Neural progenitor cell (in vitro differentiated cells): ENCODE data around the gene PDZK1. TPM values are rescaled to one million over a fixed set of nuclear protein-coding genes. Genes with fewer than 3 reads are reported as not detected.
"Not testable (repeated sequence)": the region's sequence is repeated elsewhere in the genome, so short reads cannot be mapped to it uniquely, and the experiment has no call there.

ENCODE experiments used
- DNase-seq: peaks from one replicate; pipeline ENCODE4 v3.0.0-alpha.2; 2016; ENCODE audit warnings: low spot score
- H2AFZ ChIP-seq: fragments of 200-600 bp; sonication (generic); replicated peaks from 2 replicates; pipeline ENCODE4 v1.6.1; 2016; ENCODE audit warnings: antibody characterized with exemption
- H3F3A ChIP-seq: fragments of 200-600 bp; sonication (generic); 2 replicates; pipeline ENCODE4 v1.6.1; 2016; ENCODE audit warnings: antibody characterized with exemption, low read depth
- H3K27ac ChIP-seq: fragments of 200-600 bp; sonication (generic); 2 replicates; pipeline ENCODE4 v1.5.1; 2016; ENCODE audit warnings: mild to moderate bottlenecking
- H3K27me3 ChIP-seq: fragments of 200-600 bp; sonication (generic); 2 replicates; pipeline ENCODE4 v1.6.1; 2016; ENCODE audit warnings: mild to moderate bottlenecking, moderate library complexity
- H3K36me3 ChIP-seq: fragments of 200-600 bp; sonication (generic); 2 replicates; pipeline ENCODE4 v1.5.1; 2016
- H3K4me1 ChIP-seq: fragments of 200-600 bp; sonication (generic); 2 replicates; pipeline ENCODE4 v1.6.1; 2016; ENCODE audit warnings: mixed run types
- H3K4me2 ChIP-seq: fragments of 200-600 bp; sonication (generic); 2 replicates; pipeline ENCODE4 v1.6.1; 2016
- H3K4me3 ChIP-seq: fragments of 200-600 bp; sonication (generic); 2 replicates; pipeline ENCODE4 v1.5.1; 2016
- H3K79me2 ChIP-seq: fragments of 200-600 bp; sonication (generic); 2 replicates; pipeline ENCODE4 v1.6.1; 2016; ENCODE audit warnings: low read depth
- H3K9ac ChIP-seq: fragments of 200-600 bp; sonication (generic); 2 replicates; pipeline ENCODE4 v1.6.1; 2016
- H3K9me3 ChIP-seq: fragments of 200-600 bp; sonication (generic); 2 replicates; pipeline ENCODE4 v1.5.1; 2016; ENCODE audit warnings: low read depth
- H4K20me1 ChIP-seq: fragments of 200-600 bp; sonication (generic); 2 replicates; pipeline ENCODE4 v1.6.1; 2016; ENCODE audit warnings: low read depth
- H3K27ac Mint-ChIP-seq: 3 replicates; pipeline ENCODE4 v1.8.0; 2021; ENCODE audit warnings: mixed read lengths
- H3K27me3 Mint-ChIP-seq: 2 replicates; pipeline ENCODE4 v1.8.0; 2022; ENCODE audit warnings: low read depth, mild to moderate bottlenecking, inconsistent platforms, moderate library complexity, mixed read lengths; ENCODE audit not compliant: insufficient read depth
- H3K36me3 Mint-ChIP-seq: 3 replicates; pipeline ENCODE4 v1.8.0; 2021; ENCODE audit warnings: mixed read lengths
- H3K4me1 Mint-ChIP-seq: 3 replicates; pipeline ENCODE4 v1.8.0; 2021; ENCODE audit warnings: mixed read lengths
- H3K4me3 Mint-ChIP-seq: 3 replicates; pipeline ENCODE4 v1.8.0; 2021; ENCODE audit warnings: mild to moderate bottlenecking, moderate library complexity, mixed read lengths
- H3K9me3 Mint-ChIP-seq: 3 replicates; pipeline ENCODE4 v1.8.0; 2020; ENCODE audit warnings: mixed read lengths
- CTCF ChIP-seq: fragments of 200-600 bp; sonication (generic); IDR thresholded peaks from 2 replicates; pipeline ENCODE4 v1.5.1; 2017; ENCODE audit warnings: antibody characterized with exemption, mild to moderate bottlenecking
- EZH2 ChIP-seq: fragments of 200-600 bp; sonication (generic); IDR thresholded peaks from 2 replicates; pipeline ENCODE4 v1.6.1; 2017; ENCODE audit warnings: antibody characterized with exemption, mild to moderate bottlenecking, moderate library complexity
- EZH2phosphoT487 ChIP-seq: fragments of 200-600 bp; sonication (generic); IDR thresholded peaks from 2 replicates; pipeline ENCODE4 v1.6.1; 2017; ENCODE audit warnings: antibody characterized with exemption
- total RNA-seq: library from RNA; depleted of rRNA; stranded (reverse); fragments of >200 nt; gene quantifications from 2 replicates; pipeline ENCODE4 v1.2.3, GENCODE V29; 2015; ENCODE audit warnings: low replicate concordance

PDZK1 gene
- total RNA-seq, 1 donor from 2014 or later = 0.28 TPM

DNA sequence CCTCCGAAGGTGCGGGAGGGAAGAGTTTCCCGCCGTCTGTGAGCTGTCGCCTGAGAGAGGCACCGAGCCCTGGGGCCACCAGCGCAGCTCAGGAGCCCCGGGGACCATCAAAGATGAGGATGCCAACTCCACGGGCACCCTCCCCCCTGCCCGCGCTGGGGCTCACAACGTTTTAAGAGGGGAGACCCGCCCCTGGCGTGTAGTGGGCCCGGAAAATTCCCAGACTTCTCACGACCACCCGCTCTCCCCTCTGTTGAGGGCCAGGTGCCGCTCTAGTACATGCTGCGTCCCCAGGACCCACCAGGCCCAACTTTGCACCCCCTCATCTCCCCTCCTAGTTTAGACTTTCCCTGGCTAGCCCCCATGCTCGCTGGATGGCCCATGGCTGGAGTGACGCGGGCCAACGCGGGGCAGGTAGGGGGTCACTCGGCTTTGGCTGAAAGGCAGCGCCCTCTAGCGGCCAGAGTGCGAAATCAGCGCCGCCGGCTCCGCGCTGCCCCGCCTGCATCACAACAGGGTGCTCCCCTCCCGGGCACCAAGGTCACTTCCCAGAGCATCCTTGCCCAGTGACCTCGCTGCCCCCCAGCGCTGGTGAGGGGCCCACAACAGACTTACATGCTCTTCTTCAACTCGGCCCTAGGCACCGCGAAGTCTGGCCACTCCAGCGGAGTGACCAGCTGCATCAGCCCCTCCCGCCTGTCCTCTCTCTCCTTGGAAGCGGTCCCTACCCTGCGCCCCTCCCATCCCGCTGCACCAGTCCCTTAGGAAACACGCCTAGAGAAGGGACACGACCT lies 13.9 kb upstream of the PDZK1 start:
- H3K36me3 Mint-ChIP-seq = no peaks in the 10 kb centered on the region
- peaks cover 17% of the 10 kb centered on the region for H3K4me1 Mint-ChIP-seq
- Histone ChIP-seq H3K79me2 (no peaks in the 10 kb centered on the region), H3K4me3 (peak overlapping the region; percentile 39), H3K36me3 (no peaks in the 10 kb centered on the region), H3K27me3 (peaks cover 34% of the 10 kb centered on the region), H3K4me2 (peak overlapping the region; percentile 71), H3F3A (peaks cover 3% of the 10 kb centered on the region), H3K9ac (no peak overlapping the region), H3K9me3 (no peaks in the 10 kb centered on the region), H3K27ac (no peak overlapping the region), H3K4me1 (peaks cover 9% of the 10 kb centered on the region), H2AFZ (peak overlapping the region; percentile 97), H4K20me1 (no peaks in the 10 kb centered on the region)
- no peaks in the 10 kb centered on the region for H3K9me3 Mint-ChIP-seq
- TF ChIP-seq CTCF = peak; percentile 96
- TF ChIP-seq EZH2phosphoT487 = no peak
- H3K27me3 Mint-ChIP-seq = no peaks in the 10 kb centered on the region
- peak; percentile 87 for DNase-seq
- no peak overlapping the region for H3K27ac Mint-ChIP-seq
- H3K4me3 Mint-ChIP-seq = peak overlapping the region; percentile 72

DNA sequence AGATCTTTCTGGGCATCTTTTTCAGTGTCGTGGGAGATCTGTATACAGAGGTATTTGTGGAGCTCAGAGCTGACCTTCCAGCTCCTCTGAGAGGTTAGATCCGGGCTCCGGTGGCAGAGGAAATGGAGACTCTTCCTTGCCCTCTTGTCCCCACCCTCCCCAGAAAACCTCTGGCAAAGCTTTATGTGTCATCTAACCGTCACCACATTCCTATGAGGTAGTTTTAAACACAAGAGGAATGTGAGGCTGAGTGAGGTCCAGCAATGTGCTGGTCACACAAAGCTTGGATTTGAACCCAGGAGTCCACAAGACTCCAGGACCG lies 13.3 kb upstream of the PDZK1 start:
- H3K27ac Mint-ChIP-seq = no peak overlapping the region
- H2AFZ ChIP-seq = peak overlapping the region; percentile 97

DNA sequence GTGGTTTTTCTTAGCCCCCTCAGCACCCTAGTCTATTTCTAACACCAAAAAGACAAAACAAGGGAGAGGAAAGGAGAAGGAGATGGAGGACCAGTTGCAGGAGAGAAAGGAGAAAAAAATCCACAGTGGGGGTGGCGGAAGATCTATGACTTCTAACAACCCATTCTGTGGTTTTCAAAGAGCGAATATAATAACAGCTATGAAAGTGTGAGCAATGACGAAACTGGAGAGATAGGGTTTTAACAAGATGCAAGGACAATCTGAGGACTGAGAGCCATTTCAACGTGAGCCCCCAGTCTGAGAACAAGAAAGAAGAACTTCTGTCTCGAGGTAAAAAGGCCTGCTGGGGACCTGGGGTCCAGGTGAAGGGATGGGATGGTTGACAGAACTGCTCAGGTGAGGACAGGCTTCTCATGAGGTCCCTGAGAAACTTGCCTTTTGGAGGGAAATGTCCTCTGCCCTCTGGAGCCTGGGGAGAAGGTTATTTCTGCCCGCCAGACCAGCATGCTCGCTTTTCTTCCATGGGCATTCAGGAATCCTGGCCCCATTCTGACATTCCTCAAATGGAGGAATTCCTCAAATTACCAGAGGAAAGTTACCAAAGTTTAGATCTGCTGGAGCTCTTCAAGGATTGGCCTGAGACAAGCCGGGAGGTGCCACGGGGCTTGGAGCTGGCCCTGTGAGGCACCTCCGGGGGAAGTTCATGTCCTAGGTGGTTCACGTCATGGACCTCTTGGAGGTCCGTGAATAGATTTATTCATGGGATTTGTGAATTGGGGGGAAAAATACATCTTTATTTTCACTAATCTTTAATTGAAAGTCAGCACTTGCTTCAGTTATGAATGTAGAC lies 12.3 kb upstream of the PDZK1 start, which contains the start of gene CD160:
Gene CD160, plus strand, starts transcription at position 270 of the 850 bp plus-strand sequence. CDS start 8,829 bp downstream, outside the sequence.
- Histone ChIP-seq H3K4me3 (no peak within 1 kb of the TSS), H3K9ac (no peak within 1 kb of the TSS), H3K79me2 (no peaks in the 10 kb centered on the region), H3K27me3 (peaks cover 34% of the 10 kb centered on the region), H2AFZ (no peak within 1 kb of the TSS), H3K27ac (no peak within 1 kb of the TSS), H3K9me3 (no peaks in the 10 kb centered on the region), H4K20me1 (no peaks in the 10 kb centered on the region), H3K4me1 (peaks cover 14% of the 10 kb centered on the region), H3K4me2 (no peak within 1 kb of the TSS), H3K36me3 (no peaks in the 10 kb centered on the region), H3F3A (peaks cover 6% of the 10 kb centered on the region)
- Mint-ChIP-seq H3K27me3 (peaks cover 2% of the 10 kb centered on the region), H3K36me3 (no peaks in the 10 kb centered on the region), H3K4me3 (no peak within 1 kb of the TSS), H3K9me3 (no peaks in the 10 kb centered on the region), H3K27ac (no peak within 1 kb of the TSS), H3K4me1 (peaks cover 22% of the 10 kb centered on the region)
- no peak for DNase-seq
- TF ChIP-seq CTCF = no peak
- no peak for TF ChIP-seq EZH2
- TF ChIP-seq EZH2phosphoT487 = no peak

More for the DNA sequence above, 13.3 kb upstream of the PDZK1 start:
- Mint-ChIP-seq H3K4me1 (peaks cover 22% of the 10 kb centered on the region), H3K9me3 (no peaks in the 10 kb centered on the region), H3K4me3 (no peak overlapping the region), H3K27me3 (no peaks in the 10 kb centered on the region), H3K36me3 (no peaks in the 10 kb centered on the region)
- Histone ChIP-seq H3K9ac (no peak overlapping the region), H3K9me3 (no peaks in the 10 kb centered on the region), H3F3A (peaks cover 6% of the 10 kb centered on the region), H3K27ac (no peak overlapping the region), H3K4me3 (no peak overlapping the region), H4K20me1 (no peaks in the 10 kb centered on the region), H3K79me2 (no peaks in the 10 kb centered on the region), H3K4me1 (peaks cover 14% of the 10 kb centered on the region), H3K27me3 (peaks cover 34% of the 10 kb centered on the region), H3K4me2 (peak overlapping the region; percentile 71), H3K36me3 (no peaks in the 10 kb centered on the region)
- no peak for TF ChIP-seq EZH2phosphoT487
- DNase-seq = no peak

- not testable (repeated sequence) for H3K9me3 Mint-ChIP-seq, H3K27ac Mint-ChIP-seq, H3K36me3 ChIP-seq, DNase-seq, H3F3A ChIP-seq, H3K27me3 Mint-ChIP-seq, H3K4me3 ChIP-seq, H2AFZ ChIP-seq, H3K4me2 ChIP-seq, H3K9ac ChIP-seq, H4K20me1 ChIP-seq, H3K27ac ChIP-seq, H3K9me3 ChIP-seq, H3K79me2 ChIP-seq, H3K36me3 Mint-ChIP-seq, H3K4me3 Mint-ChIP-seq
- Histone ChIP-seq H3K4me1 (peaks cover 14% of the 10 kb centered on the region), H3K27me3 (peaks cover 34% of the 10 kb centered on the region)
- peaks cover 22% of the 10 kb centered on the region for H3K4me1 Mint-ChIP-seq
Measured at GRCh38 chr1:145718465-145718864, 11.3 kb upstream of the PDZK1 start.
